HG03045 (cell line): Measurements from ENCODE around the gene CACUL1.
"Not testable (repeated sequence)": the region's sequence is repeated elsewhere in the genome, so short reads cannot be mapped to it uniquely, and the experiment has no call there.

Experiments
- ATAC-seq: cut with Tn5 transposase; IDR thresholded peaks from one replicate; pipeline ENCODE4 v1.9.1; 2021; ENCODE audit warnings: mild to moderate bottlenecking, moderate library complexity; ENCODE audit not compliant: unreplicated experiment

CACUL1 gene

DNA sequence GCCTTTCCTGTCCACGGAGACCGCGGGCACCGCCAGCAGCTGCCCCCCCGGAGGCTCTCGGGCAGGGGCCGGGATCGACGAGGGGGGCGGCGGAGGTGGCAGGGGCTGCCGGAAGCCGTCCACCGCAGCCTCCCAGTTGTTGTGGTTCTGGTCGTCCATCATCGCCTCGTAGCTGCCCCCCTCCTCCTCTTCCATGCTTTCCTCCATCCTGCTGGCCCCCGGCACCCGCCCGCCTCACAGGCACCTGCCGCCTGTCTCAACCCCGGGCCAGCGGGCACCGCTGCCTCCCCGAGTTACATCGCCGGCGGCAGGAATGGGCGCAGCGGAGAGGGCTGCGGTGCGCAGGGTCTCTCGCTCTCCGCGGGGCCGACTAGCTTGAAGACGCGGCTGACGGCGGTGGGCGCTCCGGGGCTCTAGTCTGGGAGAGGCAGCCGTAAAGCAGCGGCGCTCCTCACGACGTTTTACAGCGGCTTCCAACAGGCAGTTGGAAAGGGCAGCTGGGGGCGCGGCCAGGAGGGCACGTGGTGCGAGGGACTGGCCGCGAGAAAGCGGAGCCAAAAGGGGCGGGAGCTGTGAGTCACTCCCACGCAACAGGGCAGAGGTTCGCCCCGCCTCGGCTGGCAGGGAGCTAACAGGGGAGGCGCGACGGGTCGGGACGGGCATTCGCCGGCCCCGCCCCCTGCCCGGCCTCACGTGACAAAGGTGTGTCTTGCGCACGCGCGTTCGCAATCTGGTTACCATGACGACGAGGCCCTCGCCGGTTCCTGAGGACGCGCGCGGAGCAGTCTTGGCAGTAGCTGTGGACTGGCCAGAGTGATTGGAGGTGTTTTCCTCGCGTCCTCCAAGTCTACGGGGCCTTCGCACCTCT lies at the start of gene CACUL1:
CACUL1 (minus strand) TSS at position 415 of the 868 bp plus-strand sequence; CDS start at position 207, 208 bp downstream.
- ATAC-seq: peak; percentile 95

- no peak for ATAC-seq
These were observed 49.5 kb upstream of the CACUL1 start for GRCh38 chr10:118804262-118804773.

DNA sequence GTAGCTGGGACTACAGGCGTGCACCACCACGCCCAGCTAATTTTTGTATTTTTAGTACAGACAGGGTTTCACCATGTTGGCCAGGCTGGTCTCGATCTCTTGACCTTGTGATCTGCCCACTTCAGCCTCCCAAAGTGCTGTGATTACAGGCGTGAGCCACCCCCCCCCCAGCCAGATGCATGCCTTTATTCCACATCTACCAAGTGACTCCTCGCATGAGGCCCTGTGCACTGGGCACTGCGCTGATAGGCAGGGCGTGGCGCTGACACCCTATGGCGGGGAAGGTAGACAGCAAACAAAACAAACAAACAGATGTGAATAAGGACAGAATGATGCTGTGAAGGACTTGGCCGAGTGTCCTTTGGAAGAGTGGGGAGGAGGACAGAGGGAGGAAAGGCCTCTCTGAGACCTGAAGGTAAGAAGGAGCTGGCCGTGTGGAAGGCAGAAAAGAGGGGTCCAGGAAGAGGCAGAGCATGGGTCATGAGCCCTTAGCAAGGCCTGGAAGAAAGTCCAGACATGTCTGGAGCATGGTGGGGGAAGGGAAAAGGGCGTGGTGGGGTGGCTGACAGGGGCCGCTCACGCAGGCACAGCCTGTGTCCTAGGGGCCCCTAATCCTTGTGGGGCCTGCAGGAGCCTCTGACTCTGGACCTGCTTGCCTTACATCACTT lies 47.5 kb upstream of the CACUL1 start:
- no peak for ATAC-seq

DNA sequence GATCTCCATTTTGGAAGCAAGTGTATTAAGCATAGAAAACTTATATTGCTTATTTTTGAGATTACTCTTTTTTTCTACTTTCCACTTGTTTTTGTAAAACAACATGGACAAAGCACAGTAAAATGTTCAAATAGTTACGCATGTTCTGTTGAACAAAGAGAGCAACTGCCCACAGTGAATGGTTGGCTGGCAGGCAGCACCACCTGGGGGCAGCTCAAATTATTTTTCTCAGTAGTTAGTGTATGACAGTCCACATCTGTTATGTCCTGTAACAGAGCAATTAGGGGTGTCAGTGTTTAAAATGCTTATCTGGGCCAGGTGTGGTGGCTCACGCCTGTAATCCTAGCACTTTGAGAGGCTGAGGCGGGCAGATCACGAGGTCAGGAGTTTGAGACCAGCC lies 46.1 kb upstream of the CACUL1 start:
- ATAC-seq: no peak

DNA sequence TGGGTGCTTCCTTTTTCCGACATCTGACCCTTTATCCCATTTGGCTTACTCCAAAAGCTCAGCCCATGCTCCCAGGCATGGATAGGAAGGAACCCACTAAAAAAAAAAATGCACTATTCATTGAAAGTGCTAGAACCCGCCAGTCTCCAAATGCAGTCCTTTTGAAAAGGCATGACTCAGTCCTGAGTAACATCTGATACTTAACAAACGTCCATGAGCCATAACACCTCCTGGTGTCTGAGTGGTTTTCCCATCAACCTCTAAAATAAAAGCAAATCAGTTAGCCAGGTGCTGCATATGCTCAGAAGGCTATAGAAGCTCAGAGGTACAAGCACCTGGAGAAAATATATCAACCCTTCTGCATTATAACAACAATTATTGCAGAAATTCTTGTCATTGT lies 45.0 kb upstream of the CACUL1 start:
- no peak for ATAC-seq

DNA sequence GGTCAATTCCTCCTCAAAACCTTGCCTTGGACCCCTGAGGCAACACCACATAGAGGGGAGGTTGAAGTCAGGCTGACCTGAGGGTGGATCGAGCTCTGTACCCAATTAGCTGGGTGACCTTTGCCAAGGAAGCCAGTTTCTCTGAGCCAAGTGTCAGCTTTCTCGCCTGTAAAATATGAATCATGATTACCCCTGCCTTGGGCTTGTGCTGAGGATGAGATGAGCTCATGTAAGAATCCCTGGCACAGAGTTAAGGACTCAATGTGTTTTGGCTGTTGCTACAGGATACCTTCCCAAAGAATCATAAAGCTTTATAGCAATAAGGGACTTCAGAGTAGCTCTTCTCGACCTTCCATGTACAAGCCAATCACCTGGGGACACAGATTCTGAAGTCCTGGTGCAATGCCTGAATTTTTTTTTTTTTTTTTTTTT lies 43.5 kb upstream of the CACUL1 start:
- ATAC-seq: no peak

GRCh38 chr10:118794971-118795370 lies 40.2 kb upstream of the CACUL1 start:
- ATAC-seq: not testable (repeated sequence)

DNA sequence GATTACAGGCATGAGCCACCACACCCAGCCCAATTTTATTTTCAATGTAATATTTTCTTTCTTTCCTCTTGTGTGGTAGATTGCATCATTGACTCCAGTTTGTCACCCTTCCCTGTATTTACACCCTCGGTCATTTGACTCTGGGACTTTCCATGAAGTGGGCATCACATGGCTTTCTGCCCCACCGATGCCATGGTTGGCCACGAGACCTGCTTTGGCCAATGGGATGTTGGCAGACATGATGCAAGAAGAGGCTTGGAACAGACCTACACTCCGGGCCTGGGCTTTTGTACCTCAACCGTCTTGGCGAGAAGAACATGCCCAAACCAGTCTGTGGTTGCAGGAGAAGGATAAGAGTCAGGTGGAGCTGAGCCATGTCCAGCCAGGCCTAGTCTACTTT lies 38.8 kb upstream of the CACUL1 start:
- ATAC-seq: no peak

DNA sequence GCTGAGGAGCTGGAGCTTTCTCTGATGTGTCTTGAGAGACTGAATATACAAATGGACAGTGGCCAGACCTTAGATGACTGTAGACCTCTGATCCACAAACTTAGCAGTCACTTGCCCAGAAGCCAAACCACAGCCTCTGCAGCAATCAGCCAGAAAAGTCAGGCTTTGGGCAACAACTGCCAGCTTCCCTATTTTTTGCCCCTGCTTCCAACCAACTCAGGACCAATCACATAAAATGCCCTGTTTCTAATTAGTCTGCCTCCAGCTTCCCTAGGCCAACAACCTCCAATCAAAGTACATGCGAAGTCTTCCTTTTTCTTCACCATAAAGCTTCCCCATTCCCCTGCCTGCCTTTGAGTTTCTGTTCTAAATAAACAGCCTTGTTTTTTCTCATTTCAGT lies 37.8 kb upstream of the CACUL1 start:
- ATAC-seq: no peak

GRCh38 chr10:118790058-118790457 lies 35.3 kb upstream of the CACUL1 start:
- ATAC-seq: no peak

DNA sequence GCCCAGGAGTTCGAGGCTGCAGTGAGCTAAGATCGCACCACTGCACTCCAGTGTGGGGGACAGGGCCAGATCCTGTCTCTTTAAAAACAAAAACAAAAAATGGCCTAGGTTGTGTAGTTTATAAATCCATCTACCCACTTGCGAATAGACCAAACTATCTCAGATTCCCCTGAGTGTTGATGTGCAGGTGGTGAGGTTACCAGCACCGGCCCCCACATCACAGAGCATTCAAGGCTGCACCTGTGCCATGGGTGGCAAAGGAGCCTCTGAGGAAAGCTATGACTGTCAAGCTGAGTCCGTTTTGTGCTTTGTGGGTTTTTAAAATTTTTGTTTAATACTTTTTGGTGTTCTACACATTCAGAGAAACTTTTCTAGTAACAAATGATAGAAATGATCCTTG lies 30.8 kb upstream of the CACUL1 start:
- no peak for ATAC-seq

GRCh38 chr10:118783776-118784545 lies 29.2 kb upstream of the CACUL1 start:
- no peak for ATAC-seq

DNA sequence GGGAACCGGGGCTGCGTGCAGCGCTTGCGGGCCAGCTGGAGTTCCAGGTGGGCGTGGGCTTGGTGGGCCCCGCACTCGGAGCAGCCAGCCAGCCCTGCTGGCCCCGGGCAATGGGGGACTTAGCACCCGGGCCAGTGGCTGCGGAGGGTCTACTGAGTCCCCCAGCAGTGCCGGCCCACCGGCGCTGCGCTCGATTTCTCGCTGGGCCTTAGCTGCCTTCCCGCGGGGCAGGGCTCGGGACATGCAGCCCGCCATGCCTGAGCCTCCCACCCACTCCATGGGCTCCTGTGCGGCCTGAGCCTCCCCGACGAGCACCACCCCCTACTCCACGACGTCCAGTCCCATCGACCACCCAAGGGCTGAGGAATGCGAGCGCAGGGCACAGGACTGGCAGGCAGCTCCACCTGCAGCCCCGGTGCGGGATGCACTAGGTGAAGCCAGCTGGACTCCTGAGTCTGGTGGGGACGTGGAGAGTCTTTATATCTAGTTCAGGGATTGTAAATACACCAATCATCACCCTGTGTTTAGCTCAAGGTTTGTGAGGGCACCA lies 28.2 kb upstream of the CACUL1 start:
- not testable (repeated sequence) for ATAC-seq

DNA sequence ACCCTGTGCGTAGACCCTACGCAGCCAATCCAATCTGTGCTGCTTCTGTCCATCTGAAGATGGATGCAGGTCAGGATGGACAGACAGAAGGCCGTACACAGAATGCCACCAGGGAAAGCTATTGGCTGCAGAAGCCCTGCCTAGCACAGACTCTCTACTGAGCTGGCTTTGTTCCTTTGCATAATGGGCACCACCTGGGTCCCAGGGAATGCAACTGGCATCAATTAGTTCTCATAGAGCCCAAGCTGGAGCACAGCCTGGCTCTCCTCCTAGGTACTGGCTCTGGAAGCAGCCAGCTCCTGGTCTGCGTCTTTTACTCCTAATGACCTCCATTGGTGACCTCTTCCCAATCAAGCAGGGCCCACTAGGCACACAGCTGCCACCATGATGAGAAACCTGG lies 26.8 kb upstream of the CACUL1 start:
- no peak for ATAC-seq

- no peak for ATAC-seq
These were observed 24.0 kb upstream of the CACUL1 start for GRCh38 chr10:118778727-118779126.

GRCh38 chr10:118776960-118777359 lies 22.2 kb upstream of the CACUL1 start:
- no peak for ATAC-seq

DNA sequence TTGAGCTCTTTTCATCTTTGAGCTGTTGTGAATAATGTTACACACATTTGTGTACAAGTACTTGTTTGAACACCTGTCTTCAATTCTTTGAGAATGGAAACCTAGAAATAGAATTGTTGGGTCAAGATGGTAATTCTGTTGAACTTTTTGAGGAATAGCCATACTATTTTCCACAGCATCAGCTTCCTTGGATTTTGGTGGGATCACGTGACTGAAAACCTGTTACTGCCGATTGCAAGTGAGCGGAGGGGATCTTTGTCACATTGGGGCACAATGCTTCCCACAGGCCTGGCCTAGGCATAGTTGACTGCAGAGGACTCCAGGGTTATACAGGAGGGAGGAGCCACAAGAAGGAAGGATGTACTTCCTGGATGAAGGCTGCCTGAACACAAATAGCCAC lies 21.3 kb upstream of the CACUL1 start:
- ATAC-seq: no peak

GRCh38 chr10:118775478-118775877 lies 20.7 kb upstream of the CACUL1 start:
- ATAC-seq: no peak

GRCh38 chr10:118773041-118773440 lies 18.3 kb upstream of the CACUL1 start:
- ATAC-seq: no peak

DNA sequence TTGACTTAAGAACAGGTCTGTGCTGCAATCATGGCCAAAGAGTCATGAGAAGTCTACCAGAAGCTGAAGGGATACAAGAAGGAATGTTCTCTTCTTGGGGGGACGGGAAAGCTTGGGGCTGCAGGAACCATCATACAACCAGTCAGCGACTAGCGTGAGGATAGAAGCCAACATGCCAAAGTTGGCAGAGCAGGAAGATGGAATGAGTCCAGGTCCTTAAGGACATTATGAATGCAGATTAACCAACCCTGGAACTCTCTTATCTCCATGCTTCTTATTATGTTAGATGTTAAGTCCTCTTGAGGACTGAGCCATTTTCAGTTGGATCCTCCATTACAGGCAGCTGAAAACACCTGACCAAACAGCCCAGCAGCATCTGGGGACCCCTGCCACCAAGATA lies 17.2 kb upstream of the CACUL1 start:
- ATAC-seq: no peak
